Measurements from ENCODE around the gene MPPED1.

MPPED1 gene

GRCh38 chr22:43465291-43466015 lies 53.6 kb downstream of the MPPED1 start:
- DNase-seq: no peak
- TF ChIP-seq, protein P1, sequence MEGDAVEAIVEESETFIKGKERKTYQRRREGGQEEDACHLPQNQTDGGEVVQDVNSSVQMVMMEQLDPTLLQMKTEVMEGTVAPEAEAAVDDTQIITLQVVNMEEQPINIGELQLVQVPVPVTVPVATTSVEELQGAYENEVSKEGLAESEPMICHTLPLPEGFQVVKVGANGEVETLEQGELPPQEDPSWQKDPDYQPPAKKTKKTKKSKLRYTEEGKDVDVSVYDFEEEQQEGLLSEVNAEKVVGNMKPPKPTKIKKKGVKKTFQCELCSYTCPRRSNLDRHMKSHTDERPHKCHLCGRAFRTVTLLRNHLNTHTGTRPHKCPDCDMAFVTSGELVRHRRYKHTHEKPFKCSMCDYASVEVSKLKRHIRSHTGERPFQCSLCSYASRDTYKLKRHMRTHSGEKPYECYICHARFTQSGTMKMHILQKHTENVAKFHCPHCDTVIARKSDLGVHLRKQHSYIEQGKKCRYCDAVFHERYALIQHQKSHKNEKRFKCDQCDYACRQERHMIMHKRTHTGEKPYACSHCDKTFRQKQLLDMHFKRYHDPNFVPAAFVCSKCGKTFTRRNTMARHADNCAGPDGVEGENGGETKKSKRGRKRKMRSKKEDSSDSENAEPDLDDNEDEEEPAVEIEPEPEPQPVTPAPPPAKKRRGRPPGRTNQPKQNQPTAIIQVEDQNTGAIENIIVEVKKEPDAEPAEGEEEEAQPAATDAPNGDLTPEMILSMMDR (IDR thresholded peaks at IDR 0.05): no peak
- Mint-ChIP-seq H3K4me3 (no peak overlapping the region), H3K36me3 (ENCODE audit: low read depth) (peaks cover 14% of the 10 kb centered on the region), H3K4me1 (peaks cover 12% of the 10 kb centered on the region), H3K9me3 (peaks cover 42% of the 10 kb centered on the region), H3K27me3 (ENCODE audit: low read depth, poor library complexity) (peaks cover 66% of the 10 kb centered on the region), H3K27ac (no peak overlapping the region)

- DNase-seq: no peak
- H3K4me1 Mint-ChIP-seq: peaks cover 12% of the 10 kb centered on the region
- TF ChIP-seq, protein P1 (IDR thresholded peaks at IDR 0.05): no peak
- H3K27ac Mint-ChIP-seq: no peak overlapping the region
- peaks cover 30% of the 10 kb centered on the region for H3K9me3 Mint-ChIP-seq
- no peak overlapping the region for H3K4me3 Mint-ChIP-seq
- H3K36me3 Mint-ChIP-seq (ENCODE audit: low read depth): peaks cover 14% of the 10 kb centered on the region
- H3K27me3 Mint-ChIP-seq (ENCODE audit: low read depth, poor library complexity): peaks cover 65% of the 10 kb centered on the region
These were observed 54.9 kb downstream of the MPPED1 start for GRCh38 chr22:43466710-43467109.

DNA sequence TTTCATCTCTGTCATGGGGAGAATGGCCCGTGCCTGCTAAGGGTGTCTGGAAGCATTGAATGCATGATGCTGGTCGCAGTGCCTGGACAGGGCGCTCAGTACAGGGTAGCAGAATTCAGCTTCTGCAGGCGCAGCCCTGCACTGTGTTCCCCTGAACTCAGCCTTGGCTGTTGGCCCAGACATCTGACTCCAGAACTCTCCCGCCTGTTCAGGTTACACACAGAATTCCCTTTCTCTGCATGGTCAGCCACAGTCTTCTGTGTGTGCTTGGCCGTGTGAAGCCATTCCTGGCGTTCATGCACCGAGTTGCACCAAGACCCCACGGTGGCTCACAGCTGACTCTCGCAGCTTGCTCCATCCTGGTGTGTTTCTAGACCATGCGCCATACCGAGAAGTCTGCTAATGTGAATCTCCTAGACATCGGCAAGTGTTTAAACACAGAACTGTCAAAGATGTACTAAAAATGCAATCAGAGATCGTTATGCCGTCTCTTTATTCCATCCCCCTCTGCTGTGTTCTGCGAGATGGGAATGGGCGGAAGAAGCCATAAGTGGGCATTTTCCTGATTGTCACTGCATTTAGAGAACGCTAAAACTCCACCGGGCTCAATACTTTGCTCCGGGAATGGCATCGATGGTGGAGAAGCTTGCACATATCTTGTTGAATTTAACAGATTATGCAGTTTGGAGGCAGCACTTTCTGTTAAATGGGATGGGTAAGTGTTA lies 55.6 kb downstream of the MPPED1 start:
- H3K9me3 Mint-ChIP-seq: peaks cover 24% of the 10 kb centered on the region
- H3K27ac Mint-ChIP-seq: no peak overlapping the region
- H3K4me3 Mint-ChIP-seq: no peak overlapping the region
- peaks cover 65% of the 10 kb centered on the region for H3K27me3 Mint-ChIP-seq (ENCODE audit: low read depth, poor library complexity)
- H3K4me1 Mint-ChIP-seq: peaks cover 12% of the 10 kb centered on the region
- H3K36me3 Mint-ChIP-seq (ENCODE audit: low read depth): peaks cover 14% of the 10 kb centered on the region
- TF ChIP-seq, protein P1 (IDR thresholded peaks at IDR 0.05): no peak
- DNase-seq: no peak

DNA sequence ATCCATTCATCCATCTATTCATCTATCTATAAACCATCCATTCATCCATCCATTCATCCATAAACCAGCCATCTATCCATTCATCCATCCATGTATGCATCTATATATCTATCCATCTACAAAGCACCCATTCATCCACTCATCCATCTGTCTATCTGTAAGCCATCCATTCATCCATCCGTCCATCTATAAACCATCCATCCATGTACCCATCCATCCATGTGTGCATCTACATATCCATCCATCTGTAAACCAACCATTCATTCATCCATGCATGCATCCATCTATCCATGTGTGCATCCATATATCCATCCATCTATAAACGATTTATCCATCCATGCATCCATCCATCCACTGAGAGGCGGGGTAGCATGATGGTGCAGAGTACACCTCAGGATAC lies 58.4 kb downstream of the MPPED1 start:
- Mint-ChIP-seq H3K27ac (no peak overlapping the region), H3K9me3 (no peaks in the 10 kb centered on the region), H3K4me1 (peaks cover 24% of the 10 kb centered on the region), H3K27me3 (ENCODE audit: low read depth, poor library complexity) (peaks cover 45% of the 10 kb centered on the region), H3K36me3 (ENCODE audit: low read depth) (no peaks in the 10 kb centered on the region), H3K4me3 (no peak overlapping the region)
- no peak for DNase-seq
- TF ChIP-seq, protein P1 (IDR thresholded peaks at IDR 0.05): no peak

- Mint-ChIP-seq H3K9me3 (no peaks in the 10 kb centered on the region), H3K27me3 (ENCODE audit: low read depth, poor library complexity) (peaks cover 40% of the 10 kb centered on the region), H3K4me3 (no peak overlapping the region), H3K4me1 (peaks cover 24% of the 10 kb centered on the region), H3K36me3 (ENCODE audit: low read depth) (no peaks in the 10 kb centered on the region), H3K27ac (no peak overlapping the region)
- DNase-seq: no peak
- TF ChIP-seq, protein P1 (IDR thresholded peaks at IDR 0.05): no peak
These were observed 59.2 kb downstream of the MPPED1 start for GRCh38 chr22:43470941-43471585.
